GM19240 (cell line): ENCODE data around the gene INTS13.
"Not testable (repeated sequence)": the region's sequence is repeated elsewhere in the genome, so short reads cannot be mapped to it uniquely, and the experiment has no call there.

ENCODE experiments used
- DNase-seq: peaks from one replicate; pipeline ENCODE4 v3.0.0; 2011; ENCODE audit warnings: low spot score; ENCODE audit not compliant: insufficient read length

The INTS13 gene

DNA sequence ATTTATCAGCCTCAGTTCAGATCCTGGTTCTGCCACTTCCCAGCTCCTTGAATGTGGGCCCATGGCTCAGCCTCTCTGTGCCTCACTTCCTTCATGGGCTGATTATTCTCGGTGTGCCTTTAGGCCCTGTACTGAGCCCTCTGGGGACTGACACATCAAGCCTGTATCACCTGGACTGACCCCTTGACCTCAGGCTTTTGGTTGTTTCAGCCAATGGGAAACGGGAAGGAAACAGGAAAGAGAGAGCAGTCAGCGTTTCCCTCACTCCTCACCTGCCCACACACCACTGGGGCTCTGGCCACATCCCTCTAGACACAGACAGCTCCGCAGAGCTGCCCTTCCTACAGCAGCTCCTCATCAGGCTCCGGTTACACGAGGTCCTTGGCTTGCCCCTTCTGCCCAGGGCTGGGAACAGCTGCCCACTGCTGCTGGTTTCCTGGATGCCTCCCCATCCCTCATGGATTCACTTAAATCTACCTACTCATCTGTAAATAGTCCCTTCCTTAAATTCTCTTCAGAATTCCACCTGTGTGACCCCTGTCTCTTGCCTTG lies 67.8 kb downstream of the INTS13 start:
- DNase-seq: no peak

DNA sequence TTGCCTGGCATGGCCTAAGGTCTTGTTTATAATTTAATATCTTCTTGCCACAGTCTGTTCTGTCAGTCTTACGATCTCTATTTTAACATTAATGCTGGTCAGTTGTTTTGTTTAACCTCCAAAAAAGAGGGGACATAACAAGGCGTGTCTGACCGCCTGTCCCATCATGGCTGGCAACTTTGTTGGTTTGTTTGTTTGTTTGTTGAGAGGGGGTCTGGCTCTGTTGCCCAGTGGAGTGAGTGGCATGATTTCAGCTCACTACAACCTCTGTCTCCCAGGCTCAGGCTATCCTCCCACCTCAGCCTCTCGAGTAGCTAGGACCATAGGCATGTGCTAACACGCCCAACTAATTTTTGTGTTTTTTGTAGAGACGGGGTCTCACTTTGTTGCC lies 68.7 kb downstream of the INTS13 start:
- no peak for DNase-seq

DNA sequence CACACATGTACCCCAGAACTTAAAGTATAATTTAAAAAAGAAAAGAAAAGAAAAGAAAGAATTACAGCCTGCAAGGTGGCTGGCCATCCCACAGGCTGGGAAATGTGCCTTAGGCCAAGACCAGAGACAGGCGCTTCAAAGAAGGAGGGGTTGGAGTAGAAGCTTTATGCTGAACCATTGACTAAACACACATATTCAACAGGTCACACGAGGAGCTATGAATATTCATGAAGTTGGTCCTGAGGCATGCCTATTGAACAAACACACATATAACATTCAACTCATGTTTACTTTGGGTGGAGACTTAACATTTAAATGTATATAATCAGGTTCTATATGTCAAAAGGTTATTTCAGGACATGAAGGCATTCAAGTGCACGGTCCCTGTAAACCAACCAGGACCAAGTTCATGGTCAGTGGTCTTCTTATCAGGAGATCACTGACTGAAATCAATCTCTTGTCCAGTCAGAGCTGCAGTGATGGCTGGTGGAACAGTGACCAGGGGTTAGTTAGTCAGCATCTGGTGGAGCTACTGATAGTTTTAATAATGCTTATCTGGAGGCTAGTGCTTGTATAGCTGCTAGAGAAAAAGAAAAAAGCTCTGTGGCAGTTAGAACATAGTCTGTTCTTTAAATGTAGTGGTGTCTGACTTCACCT lies 69.2 kb downstream of the INTS13 start:
- DNase-seq: no peak

DNA sequence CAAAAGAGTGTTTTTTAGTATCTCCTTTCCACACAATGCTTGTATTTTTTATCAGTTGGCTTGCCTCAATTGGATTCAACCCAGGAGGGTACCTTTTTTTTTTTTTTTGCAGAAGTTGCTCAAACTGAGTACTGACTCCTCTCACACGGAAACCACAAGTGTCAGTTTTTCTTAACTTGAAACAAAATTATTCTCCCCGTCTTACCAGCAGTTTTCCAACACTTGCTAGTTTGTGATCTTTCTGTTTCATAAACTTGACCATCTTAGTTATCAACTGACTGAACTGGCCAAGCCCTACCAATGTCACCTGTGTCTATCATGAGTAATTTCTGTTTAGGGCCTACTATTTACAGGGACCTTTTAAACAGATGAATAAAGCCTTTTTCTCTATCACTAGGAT lies 70.7 kb downstream of the INTS13 start:
- DNase-seq: peak; percentile 35

DNA sequence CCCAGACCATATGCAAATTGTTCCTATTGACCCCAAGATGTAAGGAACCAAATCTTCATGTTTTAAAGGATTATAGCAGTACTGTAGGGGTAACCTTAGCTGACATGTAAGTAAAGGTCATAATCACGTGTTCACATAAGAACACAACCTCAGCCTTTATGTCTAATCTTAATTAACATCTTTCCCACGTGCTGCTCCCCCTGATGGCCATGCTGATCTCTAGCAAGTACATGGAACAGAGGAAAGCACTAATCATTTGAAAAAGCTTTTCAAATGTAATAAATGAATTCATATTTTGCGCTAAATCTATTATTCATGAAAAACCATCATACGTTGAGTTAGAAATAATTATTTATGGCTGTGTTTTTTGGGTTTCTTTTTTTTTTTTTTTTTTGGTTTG lies 74.3 kb downstream of the INTS13 start:
- no peak for DNase-seq

DNA sequence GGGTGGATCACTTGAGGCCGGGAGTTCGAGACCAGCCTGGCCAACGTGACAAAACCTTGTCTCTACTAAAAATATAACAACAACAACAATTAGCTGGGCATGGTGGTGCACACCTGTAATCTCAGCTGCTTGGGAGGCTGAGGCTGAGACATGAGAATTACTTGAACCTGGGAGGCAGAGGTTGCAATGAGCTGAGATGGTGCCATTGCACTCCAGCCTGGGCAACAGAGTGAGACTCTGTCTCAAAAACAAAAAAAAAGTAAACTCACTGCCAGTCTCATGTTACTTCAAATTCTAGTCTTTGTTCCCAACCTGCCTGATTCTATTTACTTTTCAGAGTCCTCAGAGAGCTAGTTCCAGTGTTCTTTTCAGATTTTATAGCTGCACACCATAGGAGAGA lies 75.0 kb downstream of the INTS13 start:
- not testable (repeated sequence) for DNase-seq

DNA sequence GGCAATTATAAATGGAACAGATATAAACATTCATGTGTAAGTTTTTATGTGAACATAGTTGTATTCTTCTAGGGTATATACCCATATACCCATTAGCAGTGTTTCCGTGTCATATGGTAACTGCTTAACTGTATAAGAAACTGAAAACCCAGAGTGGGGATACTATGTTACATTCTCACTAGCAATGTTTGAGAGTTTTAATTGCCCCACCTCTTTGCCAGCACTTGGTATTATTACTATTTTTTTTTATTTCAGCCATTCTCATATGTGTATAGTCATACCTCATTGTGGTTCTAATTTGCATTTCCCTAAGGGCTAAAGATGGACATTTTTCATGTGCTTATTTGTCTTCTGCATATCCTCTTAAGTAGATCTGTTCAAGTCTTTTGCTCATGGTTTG lies 76.1 kb downstream of the INTS13 start:
- no peak for DNase-seq

DNA sequence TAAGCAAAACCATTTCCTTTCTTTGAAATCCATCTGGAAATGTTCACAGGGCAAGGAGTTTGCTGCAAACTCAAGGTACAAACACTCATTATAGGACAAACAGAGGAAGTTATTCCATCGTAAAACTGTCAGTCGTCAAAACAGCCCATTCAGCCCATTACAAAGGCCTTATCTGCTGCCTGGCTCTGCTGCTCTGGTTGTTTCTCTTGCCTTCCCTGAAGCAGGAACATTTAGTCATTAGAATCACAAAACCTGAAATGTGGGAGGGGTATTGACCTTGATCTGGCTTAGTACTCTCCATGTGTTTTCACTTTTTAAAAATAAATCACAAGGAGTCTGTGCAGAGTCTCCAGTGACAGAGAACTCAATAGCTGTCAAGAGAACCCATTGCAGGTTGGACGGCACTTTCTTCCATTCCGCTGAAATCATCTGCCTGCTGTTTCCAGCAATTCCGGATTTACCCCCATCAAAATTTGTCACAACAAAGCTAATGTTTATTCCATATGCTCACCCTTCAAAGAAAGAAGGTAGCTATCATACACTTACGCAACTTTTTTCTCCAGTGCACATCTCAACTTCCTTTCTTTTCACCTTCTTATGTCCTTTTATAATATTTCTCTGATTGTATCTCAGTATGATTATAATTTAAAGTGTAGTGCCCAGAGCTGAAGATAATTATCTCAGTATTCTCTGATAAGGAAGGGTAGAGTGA lies 80.2 kb downstream of the INTS13 start:
- no peak for DNase-seq

DNA sequence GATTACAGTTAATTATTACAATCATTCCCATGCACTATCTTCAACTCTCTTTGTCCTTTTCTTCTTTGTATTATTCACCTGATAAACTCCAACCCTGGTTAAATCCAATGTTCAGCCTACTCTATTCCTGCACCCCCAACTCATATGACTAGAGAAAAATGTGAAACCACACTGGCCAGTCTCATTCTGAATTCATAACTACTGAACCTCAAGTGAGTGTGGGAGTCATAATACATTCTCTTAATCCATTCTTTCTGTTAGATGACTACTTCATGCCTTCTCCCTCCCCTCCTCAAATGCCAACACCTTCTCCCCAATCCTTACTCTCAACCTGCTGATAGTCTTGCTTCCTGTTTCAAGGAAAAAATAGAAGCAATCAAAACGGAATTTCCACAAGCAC lies 82.4 kb downstream of the INTS13 start:
- DNase-seq: no peak
